ENCODE results near the gene KRT1.

Gene KRT1

GRCh38 chr12:52686063-52686462, 5.9 kb upstream of the KRT1 start:
- Histone ChIP-seq H3K4me1 (ENCODE audit: control insufficient read depth in 1 of 2, insufficient read depth in 1 of 2, low read depth in 1 of 2, low read length in 1 of 2) (no peaks in the 10 kb centered on the region), H3K36me3 (no peaks in the 10 kb centered on the region), H3K27me3 (peaks cover 42% of the 10 kb centered on the region), H3K9me3 (no peaks in the 10 kb centered on the region), H3K27ac (no peak overlapping the region), H3K4me3 (ENCODE audit: low read depth in 1 of 2, low read length in 1 of 2) (no peak overlapping the region)
- TF ChIP-seq, protein P1, sequence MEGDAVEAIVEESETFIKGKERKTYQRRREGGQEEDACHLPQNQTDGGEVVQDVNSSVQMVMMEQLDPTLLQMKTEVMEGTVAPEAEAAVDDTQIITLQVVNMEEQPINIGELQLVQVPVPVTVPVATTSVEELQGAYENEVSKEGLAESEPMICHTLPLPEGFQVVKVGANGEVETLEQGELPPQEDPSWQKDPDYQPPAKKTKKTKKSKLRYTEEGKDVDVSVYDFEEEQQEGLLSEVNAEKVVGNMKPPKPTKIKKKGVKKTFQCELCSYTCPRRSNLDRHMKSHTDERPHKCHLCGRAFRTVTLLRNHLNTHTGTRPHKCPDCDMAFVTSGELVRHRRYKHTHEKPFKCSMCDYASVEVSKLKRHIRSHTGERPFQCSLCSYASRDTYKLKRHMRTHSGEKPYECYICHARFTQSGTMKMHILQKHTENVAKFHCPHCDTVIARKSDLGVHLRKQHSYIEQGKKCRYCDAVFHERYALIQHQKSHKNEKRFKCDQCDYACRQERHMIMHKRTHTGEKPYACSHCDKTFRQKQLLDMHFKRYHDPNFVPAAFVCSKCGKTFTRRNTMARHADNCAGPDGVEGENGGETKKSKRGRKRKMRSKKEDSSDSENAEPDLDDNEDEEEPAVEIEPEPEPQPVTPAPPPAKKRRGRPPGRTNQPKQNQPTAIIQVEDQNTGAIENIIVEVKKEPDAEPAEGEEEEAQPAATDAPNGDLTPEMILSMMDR (IDR thresholded peaks at IDR 0.05) = no peak

GRCh38 chr12:52685406-52685890, 5.2 kb upstream of the KRT1 start:
- no peaks in the 10 kb centered on the region for H3K9me3 ChIP-seq
- no peaks in the 10 kb centered on the region for H3K36me3 ChIP-seq
- H3K4me1 ChIP-seq (ENCODE audit: control insufficient read depth in 1 of 2, insufficient read depth in 1 of 2, low read depth in 1 of 2, low read length in 1 of 2) = no peaks in the 10 kb centered on the region
- peaks cover 35% of the 10 kb centered on the region for H3K27me3 ChIP-seq
- TF ChIP-seq, protein P1 (IDR thresholded peaks at IDR 0.05) = no peak
- H3K4me3 ChIP-seq (ENCODE audit: low read depth in 1 of 2, low read length in 1 of 2) = no peak overlapping the region
- no peak overlapping the region for H3K27ac ChIP-seq

- TF ChIP-seq, protein P1 (IDR thresholded peaks at IDR 0.05) = no peak
- Histone ChIP-seq H3K27ac (no peak overlapping the region), H3K4me3 (ENCODE audit: low read depth in 1 of 2, low read length in 1 of 2) (no peak overlapping the region), H3K9me3 (no peaks in the 10 kb centered on the region), H3K4me1 (ENCODE audit: control insufficient read depth in 1 of 2, insufficient read depth in 1 of 2, low read depth in 1 of 2, low read length in 1 of 2) (no peaks in the 10 kb centered on the region), H3K27me3 (peaks cover 25% of the 10 kb centered on the region), H3K36me3 (no peaks in the 10 kb centered on the region)
Observed at GRCh38 chr12:52684431-52684830, 4.2 kb upstream of the KRT1 start.

- Histone ChIP-seq H3K27me3 (peaks cover 18% of the 10 kb centered on the region), H3K4me3 (ENCODE audit: low read depth in 1 of 2, low read length in 1 of 2) (no peak overlapping the region), H3K27ac (no peak overlapping the region), H3K36me3 (no peaks in the 10 kb centered on the region), H3K4me1 (ENCODE audit: control insufficient read depth in 1 of 2, insufficient read depth in 1 of 2, low read depth in 1 of 2, low read length in 1 of 2) (no peaks in the 10 kb centered on the region), H3K9me3 (no peaks in the 10 kb centered on the region)
- TF ChIP-seq, protein P1 (IDR thresholded peaks at IDR 0.05) = no peak
Observed at GRCh38 chr12:52683575-52684300, 3.5 kb upstream of the KRT1 start.

GRCh38 chr12:52682938-52683574, 2.8 kb upstream of the KRT1 start:
- Histone ChIP-seq H3K4me3 (ENCODE audit: low read depth in 1 of 2, low read length in 1 of 2) (no peak overlapping the region), H3K27me3 (peaks cover 12% of the 10 kb centered on the region), H3K9me3 (no peaks in the 10 kb centered on the region), H3K36me3 (no peaks in the 10 kb centered on the region), H3K27ac (no peak overlapping the region), H3K4me1 (ENCODE audit: control insufficient read depth in 1 of 2, insufficient read depth in 1 of 2, low read depth in 1 of 2, low read length in 1 of 2) (no peaks in the 10 kb centered on the region)
- TF ChIP-seq, protein P1 (IDR thresholded peaks at IDR 0.05) = no peak
